HL-60 (cell line): ENCODE data around the gene AGPAT3.

Experiments
- DNase-seq, 2 experiments: peaks; one replicate each; pipeline ENCODE4 v3.0.0-alpha.2; 2010 to 2020; ENCODE audit warnings: low read depth in 1 of 2, low spot score in 1 of 2
- H3K27ac ChIP-seq: fragments of 250-450 bp; sonication (Bioruptor Pico); replicated peaks from 2 replicates; pipeline ENCODE4 v1.5.1; 2020; ENCODE audit warnings: mild to moderate bottlenecking, moderate library complexity
- H3K27me3 ChIP-seq: fragments of 250-450 bp; sonication (Bioruptor Pico); 2 replicates; pipeline ENCODE4 v1.5.1; 2021; ENCODE audit warnings: mild to moderate bottlenecking, moderate library complexity; ENCODE audit not compliant: insufficient read depth, poor library complexity, severe bottlenecking
- H3K4me3 ChIP-seq: replicated peaks from 2 replicates; pipeline ENCODE4 v1.5.1; 2011; ENCODE audit warnings: mild to moderate bottlenecking, control low read depth, low read length; ENCODE audit not compliant: insufficient read depth
- GABPA ChIP-seq: IDR thresholded peaks from 2 replicates; pipeline ENCODE4 v1.6.1; 2012; ENCODE audit warnings: low read depth
- POLR2AphosphoS5 ChIP-seq: IDR thresholded peaks from 2 replicates; pipeline ENCODE4 v1.6.1; 2012; ENCODE audit warnings: low read depth
- SPI1 ChIP-seq: IDR thresholded peaks from 2 replicates; pipeline ENCODE4 v1.6.1; 2012; ENCODE audit warnings: low read depth, mild to moderate bottlenecking, borderline replicate concordance
- TF ChIP-seq, protein P1 (sequence below): IDR thresholded peaks from one replicate; pipeline ENCODE4 v1.5.1; 2011; ENCODE audit warnings: low read length, control low read depth, inconsistent platforms; ENCODE audit not compliant: insufficient read depth
- TF ChIP-seq, protein P2 (sequence below): IDR thresholded peaks from 2 replicates; pipeline ENCODE4 v1.6.1; 2012; ENCODE audit warnings: low read depth; ENCODE audit not compliant: insufficient replicate concordance

Gene AGPAT3

GRCh38 chr21:43826623-43826974 lies 38.4 kb upstream of the AGPAT3 start:
- no peak overlapping the region for H3K27ac ChIP-seq
- TF ChIP-seq, protein P1, sequence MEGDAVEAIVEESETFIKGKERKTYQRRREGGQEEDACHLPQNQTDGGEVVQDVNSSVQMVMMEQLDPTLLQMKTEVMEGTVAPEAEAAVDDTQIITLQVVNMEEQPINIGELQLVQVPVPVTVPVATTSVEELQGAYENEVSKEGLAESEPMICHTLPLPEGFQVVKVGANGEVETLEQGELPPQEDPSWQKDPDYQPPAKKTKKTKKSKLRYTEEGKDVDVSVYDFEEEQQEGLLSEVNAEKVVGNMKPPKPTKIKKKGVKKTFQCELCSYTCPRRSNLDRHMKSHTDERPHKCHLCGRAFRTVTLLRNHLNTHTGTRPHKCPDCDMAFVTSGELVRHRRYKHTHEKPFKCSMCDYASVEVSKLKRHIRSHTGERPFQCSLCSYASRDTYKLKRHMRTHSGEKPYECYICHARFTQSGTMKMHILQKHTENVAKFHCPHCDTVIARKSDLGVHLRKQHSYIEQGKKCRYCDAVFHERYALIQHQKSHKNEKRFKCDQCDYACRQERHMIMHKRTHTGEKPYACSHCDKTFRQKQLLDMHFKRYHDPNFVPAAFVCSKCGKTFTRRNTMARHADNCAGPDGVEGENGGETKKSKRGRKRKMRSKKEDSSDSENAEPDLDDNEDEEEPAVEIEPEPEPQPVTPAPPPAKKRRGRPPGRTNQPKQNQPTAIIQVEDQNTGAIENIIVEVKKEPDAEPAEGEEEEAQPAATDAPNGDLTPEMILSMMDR, result no peak
- TF ChIP-seq POLR2AphosphoS5, result no peak
- no peak for TF ChIP-seq SPI1
- TF ChIP-seq, protein P2, sequence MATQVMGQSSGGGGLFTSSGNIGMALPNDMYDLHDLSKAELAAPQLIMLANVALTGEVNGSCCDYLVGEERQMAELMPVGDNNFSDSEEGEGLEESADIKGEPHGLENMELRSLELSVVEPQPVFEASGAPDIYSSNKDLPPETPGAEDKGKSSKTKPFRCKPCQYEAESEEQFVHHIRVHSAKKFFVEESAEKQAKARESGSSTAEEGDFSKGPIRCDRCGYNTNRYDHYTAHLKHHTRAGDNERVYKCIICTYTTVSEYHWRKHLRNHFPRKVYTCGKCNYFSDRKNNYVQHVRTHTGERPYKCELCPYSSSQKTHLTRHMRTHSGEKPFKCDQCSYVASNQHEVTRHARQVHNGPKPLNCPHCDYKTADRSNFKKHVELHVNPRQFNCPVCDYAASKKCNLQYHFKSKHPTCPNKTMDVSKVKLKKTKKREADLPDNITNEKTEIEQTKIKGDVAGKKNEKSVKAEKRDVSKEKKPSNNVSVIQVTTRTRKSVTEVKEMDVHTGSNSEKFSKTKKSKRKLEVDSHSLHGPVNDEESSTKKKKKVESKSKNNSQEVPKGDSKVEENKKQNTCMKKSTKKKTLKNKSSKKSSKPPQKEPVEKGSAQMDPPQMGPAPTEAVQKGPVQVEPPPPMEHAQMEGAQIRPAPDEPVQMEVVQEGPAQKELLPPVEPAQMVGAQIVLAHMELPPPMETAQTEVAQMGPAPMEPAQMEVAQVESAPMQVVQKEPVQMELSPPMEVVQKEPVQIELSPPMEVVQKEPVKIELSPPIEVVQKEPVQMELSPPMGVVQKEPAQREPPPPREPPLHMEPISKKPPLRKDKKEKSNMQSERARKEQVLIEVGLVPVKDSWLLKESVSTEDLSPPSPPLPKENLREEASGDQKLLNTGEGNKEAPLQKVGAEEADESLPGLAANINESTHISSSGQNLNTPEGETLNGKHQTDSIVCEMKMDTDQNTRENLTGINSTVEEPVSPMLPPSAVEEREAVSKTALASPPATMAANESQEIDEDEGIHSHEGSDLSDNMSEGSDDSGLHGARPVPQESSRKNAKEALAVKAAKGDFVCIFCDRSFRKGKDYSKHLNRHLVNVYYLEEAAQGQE, result no peak
- TF ChIP-seq GABPA, result no peak
- DNase-seq, result no peak
- H3K27me3 ChIP-seq, result no peaks in the 10 kb centered on the region
- H3K4me3 ChIP-seq, result no peak overlapping the region

- TF ChIP-seq GABPA (no peak), POLR2AphosphoS5 (no peak), SPI1 (no peak)
- TF ChIP-seq, protein P2, result no peak
- TF ChIP-seq, protein P1, result no peak
- Histone ChIP-seq H3K27ac (no peak overlapping the region), H3K4me3 (no peak overlapping the region), H3K27me3 (no peaks in the 10 kb centered on the region)
- DNase-seq, result no peak
Observed at GRCh38 chr21:43827015-43827611, 37.9 kb upstream of the AGPAT3 start.

DNA sequence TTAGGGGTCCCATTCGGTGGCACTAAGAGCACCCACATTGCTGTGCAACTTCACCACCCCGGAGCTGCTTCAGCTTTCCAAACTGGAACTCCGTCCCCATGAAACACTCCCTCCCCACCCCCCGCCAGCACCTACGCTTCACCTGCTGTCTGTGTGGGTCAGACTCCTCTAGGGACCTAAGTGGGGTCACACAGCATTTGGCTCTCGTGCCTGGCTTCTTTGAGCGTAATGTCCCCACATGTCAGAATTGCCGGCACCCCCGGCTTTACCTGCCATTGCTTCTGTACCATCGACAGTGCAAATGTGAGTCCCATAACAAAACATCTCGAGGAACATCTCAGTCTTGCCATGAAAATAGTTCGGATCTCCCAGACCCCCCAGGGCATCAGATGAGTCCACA lies 35.9 kb upstream of the AGPAT3 start:
- Histone ChIP-seq H3K4me3 (no peak overlapping the region), H3K27me3 (no peaks in the 10 kb centered on the region), H3K27ac (no peak overlapping the region)
- TF ChIP-seq, protein P1, result no peak
- TF ChIP-seq SPI1, result no peak
- no peak for TF ChIP-seq POLR2AphosphoS5
- no peak for TF ChIP-seq GABPA
- TF ChIP-seq, protein P2, result no peak
- no peak for DNase-seq
